Stimulated activated CD8-positive, alpha-beta memory T cell treated with anti-CD3 and anti-CD28 coated beads, Interleukin-7, amount 100 ng/mL, for 4 hours (primary cell): ENCODE results near the gene FLVCR1.

ENCODE experiments used
- DNase-seq, 2 donors: peaks; one replicate each; pipeline ENCODE4 v3.0.0-alpha.2; 2020; ENCODE audit warnings: low read depth in 2 of 2

Gene FLVCR1

GRCh38 chr1:212915245-212916091, 57.4 kb downstream of the FLVCR1 start:
- no peak for DNase-seq

DNA sequence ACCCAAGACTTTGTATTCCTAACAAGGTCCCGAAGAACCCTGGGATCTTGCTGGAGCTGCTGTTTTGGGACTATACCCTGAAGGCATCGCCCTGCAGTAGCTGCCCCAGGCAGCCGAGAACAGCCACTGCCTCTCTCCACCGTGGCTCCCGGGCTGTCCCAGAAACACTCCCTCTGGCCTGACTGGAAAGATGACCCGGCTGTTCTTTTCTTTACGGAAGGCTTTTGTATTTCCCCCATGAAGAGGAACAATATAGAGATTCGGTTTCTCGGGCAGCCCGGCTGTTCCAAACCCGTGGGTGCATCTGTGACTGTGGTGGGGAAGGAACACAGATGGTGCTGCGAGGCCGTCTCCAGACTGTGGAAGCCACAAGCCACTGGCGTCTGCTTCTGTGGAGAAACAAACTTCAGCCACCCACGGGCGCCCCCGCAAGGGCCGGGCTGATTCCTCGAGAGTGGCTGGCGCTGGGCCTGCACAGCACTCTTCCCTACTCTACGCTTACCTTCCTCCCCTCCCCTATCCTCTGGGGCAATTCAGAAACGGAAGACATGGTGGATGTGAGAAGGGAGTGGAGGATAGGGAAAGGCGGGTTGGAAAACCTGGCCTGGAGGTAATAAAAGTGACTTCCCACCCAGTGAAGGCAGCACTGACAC, 58.5 kb downstream of the FLVCR1 start:
- no peak for DNase-seq

- DNase-seq: no peak
These were observed 59.0 kb downstream of the FLVCR1 start for GRCh38 chr1:212917134-212917485.

- DNase-seq: no peak
These were observed 59.8 kb downstream of the FLVCR1 start for GRCh38 chr1:212917858-212918257.

DNA sequence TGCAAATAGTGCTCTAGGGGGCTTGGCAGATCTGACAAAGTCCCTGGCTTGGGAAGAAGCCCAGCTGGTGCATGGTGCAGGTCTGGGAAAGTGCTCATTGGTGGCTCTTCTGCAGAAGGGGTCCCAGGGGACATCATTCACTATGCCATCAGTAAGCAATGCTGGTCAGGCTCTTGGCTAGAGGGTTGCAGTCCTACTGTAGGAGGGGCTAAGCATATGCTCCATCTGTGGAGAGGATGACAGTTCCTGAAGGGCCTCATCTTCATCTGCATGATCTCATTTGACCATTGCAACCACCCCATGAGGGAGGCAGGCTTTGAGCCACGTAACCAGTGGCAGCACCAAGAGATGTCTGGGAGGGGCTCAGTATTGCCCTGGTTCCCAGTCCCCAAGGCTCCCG, 60.7 kb downstream of the FLVCR1 start:
- no peak for DNase-seq

DNA sequence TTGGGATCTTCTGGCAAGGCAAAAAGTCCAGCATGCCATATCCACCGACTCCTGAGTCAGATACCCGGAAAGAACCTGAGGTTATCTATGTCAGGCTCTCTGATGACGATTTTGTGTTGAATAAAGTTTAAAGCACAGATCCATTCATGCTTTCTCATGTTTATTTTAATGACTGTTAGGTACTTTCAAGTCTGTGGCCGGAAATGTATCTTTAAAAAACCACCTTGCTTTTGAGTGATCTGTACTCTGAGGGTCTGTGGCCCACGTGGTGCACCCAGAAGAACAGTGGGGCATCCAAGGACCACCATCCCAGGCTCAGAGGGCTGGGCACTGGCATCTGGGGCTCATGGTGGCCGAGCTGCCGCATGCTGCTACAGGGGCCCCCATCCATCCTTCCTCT, 62.2 kb downstream of the FLVCR1 start:
- DNase-seq: no peak

GRCh38 chr1:212920896-212921295, 62.8 kb downstream of the FLVCR1 start:
- DNase-seq: no peak

- DNase-seq: no peak
These were observed 63.9 kb downstream of the FLVCR1 start for GRCh38 chr1:212922016-212922415.

DNA sequence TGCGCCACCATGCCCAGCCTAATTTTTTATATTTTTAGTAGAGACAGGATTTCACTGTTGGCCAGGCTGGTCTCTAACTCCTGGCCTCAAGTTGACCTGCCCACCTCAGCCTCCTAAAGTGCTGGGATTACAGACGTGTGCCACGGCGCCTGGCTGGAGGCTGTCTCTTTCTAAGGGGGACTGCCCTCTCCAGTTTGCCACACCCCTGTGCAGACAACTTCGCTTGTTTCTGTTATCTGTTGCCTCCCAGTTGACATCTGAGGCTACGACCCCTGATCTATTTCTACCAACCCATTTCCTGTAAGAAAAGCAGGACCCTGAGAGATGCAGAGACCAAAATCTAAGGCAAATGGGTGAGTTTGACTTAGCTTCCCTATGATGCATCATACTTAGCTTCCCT, 68.3 kb downstream of the FLVCR1 start:
- DNase-seq: no peak

DNA sequence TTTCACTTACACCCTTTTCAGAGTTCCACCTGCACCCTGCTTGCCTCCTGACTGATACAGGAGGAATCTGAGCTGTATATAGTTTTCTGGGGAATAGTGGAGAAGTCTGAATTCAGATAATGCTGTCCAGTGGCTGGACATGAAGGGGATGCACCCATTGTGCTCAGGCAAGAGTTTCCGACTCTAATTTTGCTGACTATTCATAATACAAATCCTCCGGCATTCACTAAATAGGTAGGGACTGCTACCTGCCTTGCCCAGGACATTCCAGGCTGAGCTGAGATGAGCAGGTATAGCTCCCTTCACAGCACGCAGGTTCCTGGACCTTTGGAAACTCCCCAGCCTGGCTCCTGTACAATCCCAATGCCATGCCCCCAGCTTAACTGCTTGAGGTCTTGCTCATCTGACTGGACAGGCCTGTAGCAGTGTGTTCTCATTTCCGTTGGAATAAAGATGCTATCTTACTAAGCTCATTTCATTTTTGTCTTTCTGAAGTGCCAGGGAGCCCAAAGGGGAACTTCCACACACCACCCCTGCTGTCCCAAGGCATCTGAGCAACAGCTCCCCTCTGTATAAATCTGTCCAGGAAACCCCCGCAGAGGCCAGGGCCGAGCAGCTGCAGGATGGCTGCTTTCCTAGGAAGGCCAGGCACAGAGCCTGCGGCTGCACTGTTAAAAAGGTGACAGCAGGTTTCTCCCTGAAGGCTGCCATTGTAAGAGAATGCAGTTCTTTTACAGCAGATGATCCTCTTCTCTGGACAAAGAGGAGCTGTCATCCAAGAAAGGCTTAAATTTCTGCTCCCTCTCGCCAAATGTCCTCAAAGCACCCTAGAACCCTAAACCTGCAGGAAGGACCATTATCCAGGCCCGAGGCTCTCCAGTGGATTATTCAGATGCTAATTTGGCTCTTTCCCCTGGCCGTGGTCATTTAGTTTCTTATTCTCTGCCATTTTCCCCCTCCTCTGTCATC, 70.5 kb downstream of the FLVCR1 start:
- DNase-seq: no peak

DNA sequence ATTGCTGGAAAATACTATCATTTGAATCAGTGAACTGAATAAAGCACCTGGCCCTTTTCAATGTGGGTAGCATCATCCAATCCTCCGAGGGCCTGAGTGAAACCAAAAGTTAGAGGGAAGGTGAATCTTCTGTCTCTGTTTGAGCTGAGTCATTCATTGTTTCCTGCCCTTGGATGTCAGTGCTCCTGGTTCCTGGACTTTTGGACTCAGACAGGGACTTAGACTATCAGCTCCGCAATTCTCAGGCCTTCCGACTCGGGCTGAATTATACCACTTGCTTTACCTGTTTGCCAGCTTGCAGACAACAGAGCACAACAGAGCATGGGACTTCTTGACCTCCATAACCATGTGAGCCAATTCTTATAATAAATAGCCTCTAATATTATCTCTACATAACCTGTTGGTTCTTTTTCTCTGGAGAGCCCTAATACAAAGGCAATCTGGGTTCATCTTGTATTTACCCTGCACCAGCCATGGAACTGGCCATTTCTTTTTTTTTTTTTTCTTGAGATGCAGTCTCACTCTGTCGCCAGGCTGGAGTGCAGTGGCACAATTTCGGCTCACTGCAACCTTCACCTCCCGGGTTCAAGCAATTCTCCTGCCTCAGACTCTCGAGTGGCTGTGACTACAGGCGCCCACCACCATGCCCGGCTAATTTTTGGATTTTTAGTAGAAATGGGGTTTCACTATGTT, 73.1 kb downstream of the FLVCR1 start:
- DNase-seq: no peak

- DNase-seq: no peak
These were observed 75.9 kb downstream of the FLVCR1 start for GRCh38 chr1:212933815-212934471.

- no peak for DNase-seq
These were observed 77.4 kb downstream of the FLVCR1 start for GRCh38 chr1:212935387-212935981.

DNA sequence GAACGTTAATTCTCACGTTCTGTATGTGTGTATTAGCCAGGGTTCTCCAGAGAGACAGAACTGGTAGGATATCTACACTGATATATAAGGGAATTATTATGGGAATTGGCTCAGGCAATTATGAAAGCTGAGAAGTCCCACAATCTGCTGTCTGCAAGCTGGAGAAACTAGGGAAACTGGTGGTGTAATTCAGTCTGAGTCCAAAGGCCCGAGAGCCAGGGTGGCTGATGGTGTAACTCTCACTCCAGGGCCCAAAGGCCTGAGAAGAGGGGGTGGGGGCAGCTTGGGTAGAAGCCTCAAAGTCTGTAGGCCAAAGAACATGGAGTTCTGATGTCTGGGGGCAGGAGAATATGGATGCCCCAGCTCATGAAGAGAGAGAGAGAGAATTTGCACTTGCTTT, 79.0 kb downstream of the FLVCR1 start:
- no peak for DNase-seq

DNA sequence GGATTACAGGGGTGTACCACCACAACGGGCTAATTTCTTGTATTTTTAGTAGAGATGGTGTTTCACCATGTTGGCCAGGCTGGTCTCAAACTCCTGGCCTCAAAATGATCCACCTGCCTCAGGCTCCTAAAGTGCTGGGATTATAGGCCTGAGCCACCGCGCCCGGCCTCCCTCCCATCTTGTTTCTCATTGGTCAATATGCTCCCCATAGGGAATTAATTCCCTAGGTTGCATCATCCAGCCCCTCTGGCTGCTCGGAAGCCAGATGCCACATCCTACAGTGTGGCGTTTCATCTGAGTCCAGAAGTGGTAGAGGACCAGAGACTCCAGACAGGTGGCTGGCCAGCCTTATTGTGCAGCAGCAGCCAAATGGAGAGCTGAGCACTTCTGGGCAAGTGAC, 80.8 kb downstream of the FLVCR1 start:
- DNase-seq: no peak

GRCh38 chr1:212941452-212941851, 83.4 kb downstream of the FLVCR1 start:
- no peak for DNase-seq

DNA sequence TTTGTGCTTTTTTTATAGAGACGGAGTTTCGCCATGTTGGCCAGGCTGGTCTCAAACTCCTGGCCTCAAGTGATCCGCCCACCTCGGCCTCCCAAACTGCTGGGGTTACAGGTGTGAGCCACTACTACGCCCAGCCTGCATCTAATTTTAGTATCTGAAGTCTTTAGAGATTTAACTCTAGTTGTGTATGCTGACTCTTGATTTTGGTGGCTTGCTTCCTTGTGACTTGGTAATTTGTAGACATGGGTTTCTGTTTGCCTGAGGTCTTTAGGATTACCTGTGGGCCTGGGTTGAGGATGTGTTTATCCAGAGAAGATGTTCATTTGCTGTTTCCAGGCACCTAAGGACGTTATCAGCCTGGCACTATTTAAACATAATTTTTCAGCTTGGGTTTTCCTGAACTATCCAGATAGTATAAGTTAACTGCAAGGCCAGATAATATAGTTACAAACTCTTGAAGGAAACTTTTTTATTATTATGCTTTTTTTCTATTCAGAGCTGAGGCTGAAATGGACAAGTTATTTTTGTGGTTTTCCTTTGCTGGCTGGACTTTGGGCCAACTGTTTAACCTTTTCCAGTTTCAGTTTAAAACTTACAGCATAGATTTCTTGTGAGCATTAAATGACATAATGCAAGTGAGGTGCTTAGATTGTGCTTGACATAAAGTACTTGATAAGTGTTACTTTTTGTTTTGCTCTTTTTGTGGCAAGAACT, 84.8 kb downstream of the FLVCR1 start:
- no peak for DNase-seq

DNA sequence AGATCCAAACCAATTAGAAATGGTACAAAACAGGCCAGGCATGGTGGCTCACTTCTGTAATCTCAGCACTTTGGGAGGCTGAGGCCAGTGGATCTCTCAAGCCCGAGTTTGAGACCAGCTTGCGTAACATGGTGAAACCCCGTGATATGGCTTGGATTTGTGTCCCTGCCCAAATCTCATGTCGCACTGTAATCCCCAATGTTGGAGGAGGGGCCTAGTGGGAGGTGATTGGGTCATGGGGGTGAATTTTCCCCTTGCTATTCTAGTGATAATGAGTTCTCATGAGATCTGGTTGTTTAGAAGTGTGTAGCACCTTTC, 85.3 kb downstream of the FLVCR1 start:
- no peak for DNase-seq

DNA sequence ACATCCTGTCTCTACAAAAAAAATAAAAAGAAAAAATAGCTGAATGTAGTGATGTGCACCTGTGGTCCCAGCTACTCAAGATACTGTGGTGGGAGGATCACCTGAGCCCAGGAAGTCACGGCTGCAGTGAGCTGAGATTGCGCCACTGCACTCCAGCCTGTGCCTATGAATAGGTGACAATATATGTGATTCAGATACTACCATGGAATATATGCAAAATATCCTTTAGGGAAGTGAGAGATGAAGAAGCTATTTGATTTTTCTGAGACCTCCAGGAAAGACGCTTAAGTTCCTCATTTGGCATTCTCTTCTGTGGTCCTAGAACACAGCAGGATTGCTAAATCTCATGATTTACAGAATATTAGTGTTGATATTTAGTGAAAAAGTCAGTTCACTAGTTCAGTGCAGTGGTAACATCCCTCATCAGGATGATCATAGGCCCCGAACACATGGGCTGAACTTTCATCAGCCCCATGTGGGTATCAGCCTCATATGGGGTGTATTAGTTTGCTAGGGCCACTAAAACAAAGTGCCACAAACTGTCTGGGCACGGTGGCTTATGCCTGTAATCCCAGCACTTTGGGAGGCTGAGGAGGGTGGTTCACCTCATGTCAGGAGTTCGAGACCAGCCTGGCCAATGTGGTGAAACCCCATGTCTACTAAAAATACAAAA, 86.3 kb downstream of the FLVCR1 start:
- DNase-seq: no peak

GRCh38 chr1:212945056-212945455, 87.0 kb downstream of the FLVCR1 start:
- DNase-seq: no peak
